GM23338 (cell line): ENCODE measurements around the gene SMARCD2.

Experiments
- CREB1 ChIP-seq: fragments of 250-450 bp; sonication (Bioruptor Pico); IDR thresholded peaks from 2 replicates; pipeline ENCODE4 v1.5.0; 2020; ENCODE audit warnings: low read depth, mild to moderate bottlenecking, moderate library complexity
- EZH2 ChIP-seq: fragments of 200-600 bp; sonication (generic); IDR thresholded peaks from one replicate; pipeline ENCODE4 v1.8.0; 2017; ENCODE audit warnings: antibody characterized with exemption, mild to moderate bottlenecking, low read depth; ENCODE audit not compliant: unreplicated experiment
- EZH2phosphoT487 ChIP-seq: fragments of 200-600 bp; sonication (generic); IDR thresholded peaks from one replicate; pipeline ENCODE4 v1.8.1; 2018; ENCODE audit warnings: antibody characterized with exemption; ENCODE audit not compliant: unreplicated experiment
- JUNB ChIP-seq: IDR thresholded peaks from one replicate; pipeline ENCODE4 v1.6.1; 2016; ENCODE audit warnings: antibody characterized with exemption; ENCODE audit not compliant: unreplicated experiment
- POLR2AphosphoS5 ChIP-seq: IDR thresholded peaks from 2 replicates; pipeline ENCODE4 v1.6.1; 2016; ENCODE audit warnings: antibody characterized with exemption, low read depth
- STAT1 ChIP-seq: IDR thresholded peaks from one replicate; pipeline ENCODE4 v1.6.1; 2016; ENCODE audit warnings: antibody characterized with exemption; ENCODE audit not compliant: unreplicated experiment
- ZNF331 ChIP-seq: fragments of 250-450 bp; sonication (Bioruptor Pico); IDR thresholded peaks from 2 replicates; pipeline ENCODE4 v1.5.0; 2020; ENCODE audit warnings: low read depth, mild to moderate bottlenecking, moderate library complexity
- TF ChIP-seq, protein P1 (sequence below), 2 experiments: fragments of 200-600 bp in 1 of 2; sonication (generic) in 1 of 2; conservative IDR thresholded peaks; 2 replicates each; pipeline versions ENCODE4 v1.5.1 to v1.6.1; 2016 to 2017; ENCODE audit warnings: antibody characterized with exemption in 2 of 2, low read depth in 2 of 2, mild to moderate bottlenecking in 2 of 2, moderate library complexity in 1 of 2

DNA sequence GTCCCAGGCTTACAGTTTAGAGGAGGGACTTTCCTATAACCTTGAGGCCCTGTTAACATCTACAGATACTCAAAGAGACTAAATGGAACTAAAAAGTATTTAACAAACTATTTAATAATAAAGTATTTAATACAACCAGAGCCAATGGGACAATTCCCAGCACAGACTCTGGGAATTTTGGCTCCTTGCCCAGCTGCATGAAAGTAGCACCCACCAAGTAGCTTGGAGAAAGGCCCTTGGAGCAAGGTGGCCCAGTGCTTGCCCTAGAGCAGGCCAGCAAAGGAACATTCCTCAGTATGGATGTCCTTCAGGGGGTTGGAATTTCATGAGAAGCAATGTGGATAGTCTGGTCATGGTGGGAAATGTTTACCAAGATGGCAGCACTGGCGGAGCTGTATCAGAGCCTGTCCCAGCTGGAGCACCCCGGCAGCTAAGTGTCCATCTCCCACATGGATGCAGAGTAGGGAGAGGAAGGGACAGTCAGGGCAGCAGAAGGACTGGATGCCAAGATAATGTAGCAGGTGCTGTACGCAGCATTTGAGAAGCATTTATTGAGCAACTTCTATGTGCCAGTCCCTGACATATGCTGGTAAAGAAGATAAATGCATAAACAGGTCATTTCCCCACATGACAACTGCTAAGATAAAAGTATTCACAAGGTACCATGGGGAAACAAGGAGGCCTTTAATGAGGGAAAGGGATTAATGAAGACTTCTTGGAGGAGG lies 5.2 kb upstream of the SMARCD2 start:
- no peak for TF ChIP-seq POLR2AphosphoS5
- TF ChIP-seq, protein P1, sequence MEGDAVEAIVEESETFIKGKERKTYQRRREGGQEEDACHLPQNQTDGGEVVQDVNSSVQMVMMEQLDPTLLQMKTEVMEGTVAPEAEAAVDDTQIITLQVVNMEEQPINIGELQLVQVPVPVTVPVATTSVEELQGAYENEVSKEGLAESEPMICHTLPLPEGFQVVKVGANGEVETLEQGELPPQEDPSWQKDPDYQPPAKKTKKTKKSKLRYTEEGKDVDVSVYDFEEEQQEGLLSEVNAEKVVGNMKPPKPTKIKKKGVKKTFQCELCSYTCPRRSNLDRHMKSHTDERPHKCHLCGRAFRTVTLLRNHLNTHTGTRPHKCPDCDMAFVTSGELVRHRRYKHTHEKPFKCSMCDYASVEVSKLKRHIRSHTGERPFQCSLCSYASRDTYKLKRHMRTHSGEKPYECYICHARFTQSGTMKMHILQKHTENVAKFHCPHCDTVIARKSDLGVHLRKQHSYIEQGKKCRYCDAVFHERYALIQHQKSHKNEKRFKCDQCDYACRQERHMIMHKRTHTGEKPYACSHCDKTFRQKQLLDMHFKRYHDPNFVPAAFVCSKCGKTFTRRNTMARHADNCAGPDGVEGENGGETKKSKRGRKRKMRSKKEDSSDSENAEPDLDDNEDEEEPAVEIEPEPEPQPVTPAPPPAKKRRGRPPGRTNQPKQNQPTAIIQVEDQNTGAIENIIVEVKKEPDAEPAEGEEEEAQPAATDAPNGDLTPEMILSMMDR (conservative IDR thresholded peaks at IDR 0.05; ENCODE audit: low read depth in 2 of 2) = no peak
- no peak for TF ChIP-seq CREB1 (CRISPR knock-in tag)
- TF ChIP-seq EZH2phosphoT487 = no peak
- TF ChIP-seq ZNF331 (CRISPR knock-in tag) = no peak
- no peak for TF ChIP-seq EZH2
- TF ChIP-seq JUNB = no peak
- no peak for TF ChIP-seq STAT1
